Sigmoid colon (tissue), 4 donors: ENCODE data around the gene FRMPD4.

Experiments
- CTCF ChIP-seq, 4 experiments: fragments of 450-650 bp in 3 of 4; fragments of 200-600 bp in 1 of 4; IDR thresholded peaks; one replicate each; pipeline ENCODE4 v1.5.1; 2016 to 2019; ENCODE audit warnings: antibody characterized with exemption in 4 of 4, mild to moderate bottlenecking in 3 of 4, moderate library complexity in 2 of 4
- EP300 ChIP-seq, 4 donors: sonication (generic); formaldehyde crosslinking; IDR thresholded peaks; one replicate each; pipeline ENCODE4 v1.6.1; 2017; ENCODE audit warnings: antibody characterized with exemption in 4 of 4

- TF ChIP-seq EP300 (IDR thresholded peaks at IDR 0.05) (no peak), CTCF (IDR thresholded peaks at IDR 0.05) (no peak)
These were observed 222.1 kb downstream of the FRMPD4 start for GRCh38 chrX:12360383-12360782.
